MCF 10A (cell line): ENCODE measurements around the gene SLC22A23. TPM values are rescaled to one million over a fixed set of nuclear protein-coding genes. Genes with fewer than 3 reads are reported as not detected.

Experiments used
- BruUV-seq: library from RNA; stranded (reverse); fragments of 400-500 nt; replicated peaks from 2 replicates; lab custom pipeline; 2021; lab: Mats Ljungman, UMichigan
- CTCF ChIA-PET: fragments of 300-600 bp; sonication (Branson Sonifier 250); formaldehyde crosslinking; extraction: SDS; loops from one replicate; lab custom pipeline; 2021; ENCODE audit warnings: antibody characterized with exemption, inconsistent platforms; lab: Yijun Ruan, JAX
- POLR2A ChIA-PET: fragments of 300-600, 350-650 bp; sonication (Branson Sonifier 250); formaldehyde crosslinking; extraction: SDS; loops from one replicate; lab custom pipeline; 2020; ENCODE audit warnings: antibody characterized with exemption, inconsistent platforms; lab: Yijun Ruan, JAX
- DNase-seq: peaks from one replicate; pipeline ENCODE4 v3.0.0-alpha.2; 2018; ENCODE audit not compliant: unreplicated experiment
- H3K27ac Mint-ChIP-seq: one replicate; pipeline ENCODE4 v1.8.0; 2022; ENCODE audit warnings: mild to moderate bottlenecking, low read depth, mixed read lengths; ENCODE audit not compliant: unreplicated experiment
- H3K27me3 Mint-ChIP-seq: one replicate; pipeline ENCODE4 v1.8.0; 2022; ENCODE audit warnings: mixed read lengths; ENCODE audit not compliant: insufficient read depth, unreplicated experiment
- H3K36me3 Mint-ChIP-seq: one replicate; pipeline ENCODE4 v1.8.0; 2022; ENCODE audit warnings: mild to moderate bottlenecking, moderate library complexity, mixed read lengths; ENCODE audit not compliant: insufficient read depth, unreplicated experiment
- H3K4me1 Mint-ChIP-seq: one replicate; pipeline ENCODE4 v1.8.0; 2022; ENCODE audit warnings: mixed read lengths; ENCODE audit not compliant: insufficient read depth, unreplicated experiment
- H3K4me3 Mint-ChIP-seq: one replicate; pipeline ENCODE4 v1.8.0; 2022; ENCODE audit warnings: mild to moderate bottlenecking, moderate library complexity, mixed read lengths; ENCODE audit not compliant: unreplicated experiment
- H3K9me3 Mint-ChIP-seq: one replicate; pipeline ENCODE4 v1.8.0; 2022; ENCODE audit warnings: mixed read lengths; ENCODE audit not compliant: unreplicated experiment
- intact Hi-C: fragments of 100-400 bp; cut with micrococcal nuclease; formaldehyde crosslinking; loops from 2 replicates; pipeline ENCODE4 v1.14.1; 2022
- total RNA-seq: library from RNA; stranded (reverse); gene quantifications from 2 replicates; pipeline ENCODE4 v1.2.3, GENCODE V29; 2022
- TF ChIP-seq, protein P1 (sequence below): fragments of 200-600 bp; IDR thresholded peaks from one replicate; pipeline ENCODE4 v1.8.0; 2022; ENCODE audit warnings: antibody characterized with exemption, mild to moderate bottlenecking; ENCODE audit not compliant: unreplicated experiment

SLC22A23 gene
- total RNA-seq, 1 experiment from 2014 or later, result 11.9 TPM

DNA sequence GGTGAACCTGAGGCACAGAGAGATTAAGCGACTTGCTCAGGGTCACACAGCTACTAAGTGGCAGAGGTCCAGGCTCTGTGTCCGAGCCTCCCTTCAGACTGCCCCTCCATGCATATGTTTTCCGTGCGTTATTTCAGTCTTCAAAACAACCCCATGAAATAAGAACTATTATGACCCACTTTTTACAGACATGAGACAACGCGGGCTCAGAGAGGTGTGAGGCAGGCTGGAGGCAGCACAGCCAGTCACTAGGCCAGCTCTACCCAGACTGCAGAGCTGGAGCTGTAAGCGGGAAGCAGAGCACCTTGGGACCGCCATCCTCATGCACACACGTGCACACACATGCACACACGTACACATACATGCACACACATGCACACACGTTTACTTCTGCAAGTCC lies 135.8 kb downstream of the SLC22A23 start:
- Mint-ChIP-seq H3K4me3 (no peak overlapping the region), H3K27me3 (no peaks in the 10 kb centered on the region), H3K27ac (no peak overlapping the region), H3K36me3 (no peaks in the 10 kb centered on the region), H3K9me3 (no peaks in the 10 kb centered on the region), H3K4me1 (peaks cover 14% of the 10 kb centered on the region)
- TF ChIP-seq, protein P1, sequence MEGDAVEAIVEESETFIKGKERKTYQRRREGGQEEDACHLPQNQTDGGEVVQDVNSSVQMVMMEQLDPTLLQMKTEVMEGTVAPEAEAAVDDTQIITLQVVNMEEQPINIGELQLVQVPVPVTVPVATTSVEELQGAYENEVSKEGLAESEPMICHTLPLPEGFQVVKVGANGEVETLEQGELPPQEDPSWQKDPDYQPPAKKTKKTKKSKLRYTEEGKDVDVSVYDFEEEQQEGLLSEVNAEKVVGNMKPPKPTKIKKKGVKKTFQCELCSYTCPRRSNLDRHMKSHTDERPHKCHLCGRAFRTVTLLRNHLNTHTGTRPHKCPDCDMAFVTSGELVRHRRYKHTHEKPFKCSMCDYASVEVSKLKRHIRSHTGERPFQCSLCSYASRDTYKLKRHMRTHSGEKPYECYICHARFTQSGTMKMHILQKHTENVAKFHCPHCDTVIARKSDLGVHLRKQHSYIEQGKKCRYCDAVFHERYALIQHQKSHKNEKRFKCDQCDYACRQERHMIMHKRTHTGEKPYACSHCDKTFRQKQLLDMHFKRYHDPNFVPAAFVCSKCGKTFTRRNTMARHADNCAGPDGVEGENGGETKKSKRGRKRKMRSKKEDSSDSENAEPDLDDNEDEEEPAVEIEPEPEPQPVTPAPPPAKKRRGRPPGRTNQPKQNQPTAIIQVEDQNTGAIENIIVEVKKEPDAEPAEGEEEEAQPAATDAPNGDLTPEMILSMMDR, result no peak
- DNase-seq, result no peak
- intact Hi-C loops, result no loop called here
- POLR2A ChIA-PET, result no interaction called here
- CTCF ChIA-PET, result interaction anchor here (0.5 kb wide), 1 partner anchor 375 kb away, joined by 3 read pairs; no protein-coding TSS in a partner anchor
- no TSS peak for BruUV-seq

DNA sequence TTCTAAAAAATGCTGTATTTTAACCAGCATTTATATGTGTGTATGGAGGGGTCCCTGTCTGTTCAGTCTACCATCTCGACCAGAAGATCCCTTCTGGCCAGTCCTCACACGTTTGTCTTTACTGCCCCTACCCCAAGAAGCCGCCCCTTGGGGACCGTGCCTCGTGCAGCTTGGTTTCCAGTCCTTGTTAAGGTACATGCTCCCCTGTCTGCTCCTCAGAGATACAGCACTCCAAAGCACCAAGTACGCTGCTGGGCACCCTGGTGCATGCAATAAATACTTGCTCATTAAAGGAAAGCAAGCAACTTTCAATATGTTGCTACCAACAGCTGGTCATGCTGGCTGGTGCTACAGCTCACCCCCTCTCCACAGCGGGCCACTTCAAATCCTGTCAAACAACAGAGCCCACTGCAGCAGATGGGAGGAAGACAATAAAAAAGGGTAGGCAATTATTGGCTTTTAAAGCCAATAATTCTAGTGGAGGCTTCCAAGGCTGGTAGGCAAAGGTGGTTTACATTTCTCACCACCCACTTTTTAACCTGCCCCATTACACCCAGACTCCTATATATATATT lies 136.5 kb downstream of the SLC22A23 start:
- no TSS peak for BruUV-seq
- no peaks in the 10 kb centered on the region for H3K9me3 Mint-ChIP-seq
- TF ChIP-seq, protein P1, result no peak
- H3K27me3 Mint-ChIP-seq, result no peaks in the 10 kb centered on the region
- H3K36me3 Mint-ChIP-seq, result no peaks in the 10 kb centered on the region
- no peak for DNase-seq
- H3K4me1 Mint-ChIP-seq, result peaks cover 14% of the 10 kb centered on the region
- no peak overlapping the region for H3K27ac Mint-ChIP-seq
- ChIA-PET CTCF (interaction anchor here (0.5 kb wide), 1 partner anchor 374 kb away, joined by 3 read pairs; no protein-coding TSS in a partner anchor), POLR2A (no interaction called here)
- no peak overlapping the region for H3K4me3 Mint-ChIP-seq
- intact Hi-C loops, result no loop called here

DNA sequence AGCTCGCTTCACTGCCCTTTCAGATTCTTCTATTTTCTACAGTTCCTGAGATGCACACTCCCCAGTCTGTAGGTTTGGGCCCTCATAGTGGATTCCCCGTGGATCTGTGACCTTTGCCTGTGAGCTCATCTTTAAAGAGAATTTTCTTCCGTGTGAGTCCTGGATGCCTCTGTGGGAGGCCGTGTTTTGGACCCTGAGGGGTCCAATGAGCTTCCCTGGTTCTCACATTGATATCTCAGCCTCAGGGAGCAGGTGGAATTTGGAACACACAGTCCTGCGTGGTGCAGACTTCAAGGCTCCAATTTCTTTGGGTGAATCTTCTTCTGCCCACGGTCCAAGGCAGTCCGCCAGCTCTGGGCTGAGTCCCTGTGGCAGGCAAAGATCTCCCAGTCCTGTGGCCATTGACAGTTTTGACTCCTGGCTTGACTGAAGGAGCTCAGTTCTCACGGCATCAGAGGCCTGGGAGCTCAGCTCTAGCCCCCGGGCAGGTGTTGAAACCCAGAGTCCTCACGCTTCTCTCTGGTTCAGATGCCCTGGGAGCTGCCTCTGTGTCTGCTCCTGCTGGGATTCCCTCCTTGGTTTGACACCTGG lies 137.1 kb downstream of the SLC22A23 start:
- TF ChIP-seq, protein P1, result no peak
- Mint-ChIP-seq H3K27me3 (no peaks in the 10 kb centered on the region), H3K27ac (no peak overlapping the region), H3K36me3 (no peaks in the 10 kb centered on the region), H3K4me1 (peaks cover 8% of the 10 kb centered on the region), H3K4me3 (no peak overlapping the region), H3K9me3 (no peaks in the 10 kb centered on the region)
- ChIA-PET POLR2A (interaction anchor here (0.5 kb wide), 1 partner anchor 10 kb away, joined by 3 read pairs; no protein-coding TSS in a partner anchor), CTCF (no interaction called here)
- no peak for DNase-seq
- intact Hi-C loops, result no loop called here
- no TSS peak for BruUV-seq

DNA sequence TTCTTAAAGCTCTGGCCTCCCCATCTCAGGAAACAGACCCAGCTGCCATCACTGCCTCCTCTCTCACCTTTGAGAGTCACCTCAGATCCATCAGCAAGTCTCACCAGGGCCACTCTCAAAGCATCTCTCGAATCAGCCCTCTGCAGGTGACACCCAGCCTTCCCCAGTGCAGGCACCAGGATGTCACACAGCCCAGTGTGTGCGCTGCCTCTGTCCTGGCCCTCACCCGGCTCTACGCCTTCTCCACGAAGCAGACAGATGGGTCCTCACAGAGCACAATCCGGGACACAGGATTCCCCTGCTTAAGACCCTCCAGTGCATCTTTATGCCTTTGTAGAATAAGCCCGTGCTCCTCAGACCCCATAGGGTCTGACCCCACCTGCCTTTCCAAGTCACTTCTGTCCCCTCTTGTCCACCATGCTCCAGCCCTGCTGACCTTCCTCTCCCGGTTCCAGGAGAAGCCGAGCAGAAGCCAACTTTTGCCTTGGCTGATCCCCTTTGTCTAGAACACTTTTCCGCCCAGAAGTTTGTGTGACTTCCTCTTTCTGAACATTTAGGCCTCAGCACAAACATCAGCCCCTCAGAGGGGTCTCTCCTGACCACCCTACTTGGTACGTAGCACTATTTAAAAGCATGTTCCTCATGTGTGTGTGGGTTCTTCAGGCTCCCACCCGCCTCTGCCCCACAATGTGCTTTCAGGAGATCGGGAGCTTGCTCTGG lies 137.9 kb downstream of the SLC22A23 start:
- intact Hi-C loops, result no loop called here
- Mint-ChIP-seq H3K4me3 (no peak overlapping the region), H3K27ac (no peak overlapping the region), H3K27me3 (no peaks in the 10 kb centered on the region), H3K36me3 (no peaks in the 10 kb centered on the region), H3K4me1 (peaks cover under 1% of the 10 kb centered on the region), H3K9me3 (no peaks in the 10 kb centered on the region)
- DNase-seq, result no peak
- CTCF ChIA-PET, result no interaction called here
- POLR2A ChIA-PET, result no interaction called here
- TF ChIP-seq, protein P1, result no peak
- no TSS peak for BruUV-seq
